Fibroblast of lung (primary cell): Measurements from ENCODE around the gene CDH4. TPM values are rescaled to one million over a fixed set of nuclear protein-coding genes. Genes with fewer than 3 reads are reported as not detected.

Experiments
- DNase-seq, 2 donors: peaks; one replicate each; pipeline versions ENCODE4 v3.0.0 to v3.0.0-alpha.2; 2010; ENCODE audit warnings: low read depth in 2 of 2
- H2AFZ ChIP-seq: 2 replicates; pipeline ENCODE4 v1.5.1; 2012; ENCODE audit warnings: low read length, control low read depth, inconsistent platforms
- H3K27ac ChIP-seq: 2 replicates; pipeline ENCODE4 v1.5.1; 2011; ENCODE audit warnings: low read length, control low read depth; ENCODE audit not compliant: insufficient read depth
- H3K27me3 ChIP-seq: 2 replicates; pipeline ENCODE4 v1.5.1; 2011; ENCODE audit warnings: mild to moderate bottlenecking, low read length; ENCODE audit not compliant: control insufficient read depth, insufficient read depth
- H3K36me3 ChIP-seq: 2 replicates; pipeline ENCODE4 v1.5.1; 2011; ENCODE audit warnings: low read length; ENCODE audit not compliant: control insufficient read depth, insufficient read depth
- H3K4me1 ChIP-seq: 2 replicates; pipeline ENCODE4 v1.5.1; 2011; ENCODE audit warnings: low read length; ENCODE audit not compliant: control insufficient read depth, insufficient read depth; ENCODE audit errors: extremely low read depth
- H3K4me2 ChIP-seq: 2 replicates; pipeline ENCODE4 v1.5.1; 2011; ENCODE audit warnings: low read length, control low read depth; ENCODE audit not compliant: insufficient read depth; ENCODE audit errors: extremely low read depth
- H3K4me3 ChIP-seq, 4 experiments: fragments of 200-600 bp in 1 of 4; sonication (generic) in 1 of 4; replicated peaks in 1 of 4; 2 replicates each; pipeline ENCODE4 v1.5.1; 2011 to 2016; ENCODE audit warnings: low read length in 4 of 4, low read depth in 3 of 4, mild to moderate bottlenecking in 3 of 4, control low read depth in 2 of 4, inconsistent platforms in 1 of 4, mixed read lengths in 1 of 4; ENCODE audit not compliant: insufficient read depth in 1 of 4; ENCODE audit errors: control extremely low read depth in 1 of 4
- H3K79me2 ChIP-seq: 2 replicates; pipeline ENCODE4 v1.5.1; 2012; ENCODE audit warnings: mild to moderate bottlenecking, low read length, inconsistent platforms; ENCODE audit not compliant: control insufficient read depth, insufficient read depth
- H3K9ac ChIP-seq: 2 replicates; pipeline ENCODE4 v1.5.1; 2011; ENCODE audit warnings: mild to moderate bottlenecking, low read length, control low read depth; ENCODE audit not compliant: insufficient read depth
- H3K9me3 ChIP-seq: 2 replicates; pipeline ENCODE4 v1.5.1; 2012; ENCODE audit warnings: low read depth, low read length; ENCODE audit not compliant: control insufficient read depth, insufficient read depth
- H4K20me1 ChIP-seq: 2 replicates; pipeline ENCODE4 v1.5.1; 2011; ENCODE audit warnings: low read length; ENCODE audit not compliant: control insufficient read depth, insufficient read depth; ENCODE audit errors: extremely low read depth
- CTCF ChIP-seq, 2 donors: IDR thresholded peaks in 1 of 2; conservative IDR thresholded peaks in 1 of 2; 1 replicate in 1 of 2; 2 replicates in 1 of 2; pipeline ENCODE4 v1.5.1; 2011 to 2012; ENCODE audit warnings: low read length in 2 of 2, control low read depth in 1 of 2, inconsistent platforms in 1 of 2, low read depth in 1 of 2, mild to moderate bottlenecking in 1 of 2
- EZH2 ChIP-seq: IDR thresholded peaks from 2 replicates; pipeline ENCODE4 v1.5.1; 2012; ENCODE audit warnings: low read length, control low read depth, mild to moderate bottlenecking; ENCODE audit errors: missing control alignments
- polyA plus RNA-seq, 2 donors: library from polyadenylated mRNA; depleted of rRNA in 1 of 2; stranded (reverse) in 1 of 2; unstranded in 1 of 2; fragments of >200 nt; gene quantifications; 2 replicates each; pipeline ENCODE4 v1.2.1, GENCODE V29; 2011 to 2012; ENCODE audit warnings: missing spikeins in 1 of 2
- total RNA-seq: library from RNA; depleted of rRNA; stranded (reverse); fragments of >200 nt; gene quantifications from 2 replicates; pipeline ENCODE4 v1.2.1, GENCODE V29; 2014

The CDH4 gene
- total and polyA plus RNA-seq, 2 donors (not counting 1 experiment from before 2014, with no cell fraction given) = 4.8 to 6.8 TPM

GRCh38 chr20:61839223-61839911 lies 587.3 kb downstream of the CDH4 start:
- no peak for DNase-seq
- no peak overlapping the region for H2AFZ ChIP-seq
- H3K79me2 ChIP-seq = no peaks in the 10 kb centered on the region
- no peaks in the 10 kb centered on the region for H3K36me3 ChIP-seq
- no peak overlapping the region for H3K27ac ChIP-seq
- H3K4me2 ChIP-seq = no peak overlapping the region
- no peaks in the 10 kb centered on the region for H3K4me1 ChIP-seq
- TF ChIP-seq EZH2 (no peak), CTCF (conservative IDR thresholded peaks at IDR 0.05 in 1 of 2, IDR thresholded peaks at IDR 0.05 in 1 of 2; ENCODE audit: low read depth in 1 of 2, low read length in 2 of 2) (no peak)
- no peak overlapping the region for H3K4me3 ChIP-seq
- no peak overlapping the region for H3K9ac ChIP-seq
- no peaks in the 10 kb centered on the region for H3K27me3 ChIP-seq
- no peaks in the 10 kb centered on the region for H4K20me1 ChIP-seq
- no peaks in the 10 kb centered on the region for H3K9me3 ChIP-seq

- no peaks in the 10 kb centered on the region for H3K36me3 ChIP-seq
- H3K4me3 ChIP-seq = no peak overlapping the region
- H2AFZ ChIP-seq = no peak overlapping the region
- no peak overlapping the region for H3K4me2 ChIP-seq
- DNase-seq = no peak
- H3K27me3 ChIP-seq = no peaks in the 10 kb centered on the region
- no peaks in the 10 kb centered on the region for H3K79me2 ChIP-seq
- H3K4me1 ChIP-seq = no peaks in the 10 kb centered on the region
- no peak overlapping the region for H3K27ac ChIP-seq
- no peaks in the 10 kb centered on the region for H3K9me3 ChIP-seq
- no peaks in the 10 kb centered on the region for H4K20me1 ChIP-seq
- no peak for TF ChIP-seq CTCF (conservative IDR thresholded peaks at IDR 0.05 in 1 of 2, IDR thresholded peaks at IDR 0.05 in 1 of 2; ENCODE audit: low read depth in 1 of 2, low read length in 2 of 2)
- TF ChIP-seq EZH2 = no peak
- H3K9ac ChIP-seq = no peak overlapping the region
Measured at GRCh38 chr20:61839912-61840778, 588.1 kb downstream of the CDH4 start.

GRCh38 chr20:61840779-61841455 lies 588.9 kb downstream of the CDH4 start:
- no peak overlapping the region for H3K27ac ChIP-seq
- no peaks in the 10 kb centered on the region for H3K79me2 ChIP-seq
- no peaks in the 10 kb centered on the region for H3K4me1 ChIP-seq
- no peak overlapping the region for H3K4me3 ChIP-seq
- no peaks in the 10 kb centered on the region for H3K36me3 ChIP-seq
- no peak overlapping the region for H2AFZ ChIP-seq
- H4K20me1 ChIP-seq = no peaks in the 10 kb centered on the region
- no peaks in the 10 kb centered on the region for H3K27me3 ChIP-seq
- no peak overlapping the region for H3K9ac ChIP-seq
- TF ChIP-seq CTCF (conservative IDR thresholded peaks at IDR 0.05 in 1 of 2, IDR thresholded peaks at IDR 0.05 in 1 of 2; ENCODE audit: low read depth in 1 of 2, low read length in 2 of 2) (no peak), EZH2 (no peak)
- H3K9me3 ChIP-seq = no peaks in the 10 kb centered on the region
- no peak overlapping the region for H3K4me2 ChIP-seq
- no peak for DNase-seq
